ENCODE data around the gene RAB9B. TPM values are rescaled to one million over a fixed set of nuclear protein-coding genes. Genes with fewer than 3 reads are reported as not detected.

RAB9B gene
- total and polyA plus RNA-seq, 2 donors (not counting 1 experiment from before 2014, with no cell fraction given): 0.50 to 0.90 TPM

DNA sequence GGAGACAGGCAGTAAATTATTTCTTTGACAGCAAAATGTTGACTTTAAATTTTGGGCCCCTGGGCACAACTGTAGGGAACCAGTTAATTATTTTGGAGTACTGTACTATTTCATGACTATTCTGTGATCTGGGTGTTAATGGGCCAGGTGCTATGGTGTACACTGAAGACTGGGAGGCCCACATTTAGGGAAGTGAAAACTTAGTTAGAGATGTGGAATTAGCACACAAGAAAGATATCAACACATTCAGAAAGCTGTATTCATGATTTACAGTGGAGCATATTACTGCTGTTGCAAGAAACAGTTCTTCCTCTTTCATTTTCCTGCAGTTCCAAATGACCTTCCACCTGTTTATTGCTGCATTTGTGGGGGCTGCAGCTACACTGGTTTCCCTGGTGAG lies 43.1 kb downstream of the RAB9B start:
- no peak overlapping the region for H3K9ac ChIP-seq (ENCODE audit: insufficient read depth, low read length)
- H4K20me1 ChIP-seq (ENCODE audit: control insufficient read depth, extremely low read depth, insufficient read depth, low read length): no peaks in the 10 kb centered on the region
- TF ChIP-seq, protein P1, sequence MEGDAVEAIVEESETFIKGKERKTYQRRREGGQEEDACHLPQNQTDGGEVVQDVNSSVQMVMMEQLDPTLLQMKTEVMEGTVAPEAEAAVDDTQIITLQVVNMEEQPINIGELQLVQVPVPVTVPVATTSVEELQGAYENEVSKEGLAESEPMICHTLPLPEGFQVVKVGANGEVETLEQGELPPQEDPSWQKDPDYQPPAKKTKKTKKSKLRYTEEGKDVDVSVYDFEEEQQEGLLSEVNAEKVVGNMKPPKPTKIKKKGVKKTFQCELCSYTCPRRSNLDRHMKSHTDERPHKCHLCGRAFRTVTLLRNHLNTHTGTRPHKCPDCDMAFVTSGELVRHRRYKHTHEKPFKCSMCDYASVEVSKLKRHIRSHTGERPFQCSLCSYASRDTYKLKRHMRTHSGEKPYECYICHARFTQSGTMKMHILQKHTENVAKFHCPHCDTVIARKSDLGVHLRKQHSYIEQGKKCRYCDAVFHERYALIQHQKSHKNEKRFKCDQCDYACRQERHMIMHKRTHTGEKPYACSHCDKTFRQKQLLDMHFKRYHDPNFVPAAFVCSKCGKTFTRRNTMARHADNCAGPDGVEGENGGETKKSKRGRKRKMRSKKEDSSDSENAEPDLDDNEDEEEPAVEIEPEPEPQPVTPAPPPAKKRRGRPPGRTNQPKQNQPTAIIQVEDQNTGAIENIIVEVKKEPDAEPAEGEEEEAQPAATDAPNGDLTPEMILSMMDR (conservative IDR thresholded peaks at IDR 0.05 in 1 of 2, IDR thresholded peaks at IDR 0.05 in 1 of 2; ENCODE audit: low read depth in 1 of 2, low read length in 2 of 2): no peak
- TF ChIP-seq EZH2 (IDR thresholded peaks at IDR 0.05; ENCODE audit: low read length, missing control alignments): no peak
- peaks cover 2% of the 10 kb centered on the region for H3K4me1 ChIP-seq (ENCODE audit: control insufficient read depth, extremely low read depth, insufficient read depth, low read length)
- H3K4me3 ChIP-seq (replicated peaks in 1 of 4; ENCODE audit: control extremely low read depth in 1 of 4, insufficient read depth in 1 of 4, low read depth in 3 of 4, low read length in 4 of 4): no peak overlapping the region
- DNase-seq (ENCODE audit: low read depth in 2 of 2): no peak
- H3K4me2 ChIP-seq (ENCODE audit: extremely low read depth, insufficient read depth, low read length): no peak overlapping the region
- H3K79me2 ChIP-seq (ENCODE audit: control insufficient read depth, insufficient read depth, low read length): no peaks in the 10 kb centered on the region
- no peak overlapping the region for H2AFZ ChIP-seq (ENCODE audit: low read length)
- H3K9me3 ChIP-seq (ENCODE audit: control insufficient read depth, insufficient read depth, low read depth, low read length): no peaks in the 10 kb centered on the region
- no peak overlapping the region for H3K27ac ChIP-seq (ENCODE audit: insufficient read depth, low read length)
- H3K27me3 ChIP-seq (ENCODE audit: control insufficient read depth, insufficient read depth, low read length): peaks cover 2% of the 10 kb centered on the region
- H3K36me3 ChIP-seq (ENCODE audit: control insufficient read depth, insufficient read depth, low read length): no peaks in the 10 kb centered on the region

DNA sequence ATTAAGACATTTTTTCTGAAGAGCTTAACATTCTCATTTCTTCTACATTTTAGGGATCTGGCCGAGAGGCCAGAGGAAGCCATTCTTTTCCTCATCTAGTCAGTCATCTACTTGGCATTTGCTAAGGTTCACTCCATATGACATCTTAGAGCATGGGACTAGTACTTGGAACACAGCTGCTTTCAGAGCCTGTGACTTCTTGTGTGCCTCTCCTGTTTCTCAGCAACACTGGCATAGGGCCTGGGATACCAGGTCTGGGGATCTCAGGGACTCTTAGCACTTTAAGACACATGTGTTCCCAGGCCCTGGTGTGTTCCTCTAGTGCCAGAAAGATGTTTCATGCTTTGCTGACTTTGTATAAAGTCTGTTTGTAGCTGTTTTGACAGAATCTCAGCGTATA lies 48.1 kb downstream of the RAB9B start:
- H3K4me1 ChIP-seq (ENCODE audit: control insufficient read depth, extremely low read depth, insufficient read depth, low read length): no peaks in the 10 kb centered on the region
- peaks cover 3% of the 10 kb centered on the region for H3K27me3 ChIP-seq (ENCODE audit: control insufficient read depth, insufficient read depth, low read length)
- H3K79me2 ChIP-seq (ENCODE audit: control insufficient read depth, insufficient read depth, low read length): no peaks in the 10 kb centered on the region
- TF ChIP-seq, protein P1 (conservative IDR thresholded peaks at IDR 0.05 in 1 of 2, IDR thresholded peaks at IDR 0.05 in 1 of 2; ENCODE audit: low read depth in 1 of 2, low read length in 2 of 2): no peak
- no peak for TF ChIP-seq EZH2 (IDR thresholded peaks at IDR 0.05; ENCODE audit: low read length, missing control alignments)
- DNase-seq (ENCODE audit: low read depth in 2 of 2): no peak
- no peak overlapping the region for H3K9ac ChIP-seq (ENCODE audit: insufficient read depth, low read length)
- H3K27ac ChIP-seq (ENCODE audit: insufficient read depth, low read length): no peak overlapping the region
- no peak overlapping the region for H3K4me2 ChIP-seq (ENCODE audit: extremely low read depth, insufficient read depth, low read length)
- H3K4me3 ChIP-seq (replicated peaks in 1 of 4; ENCODE audit: control extremely low read depth in 1 of 4, insufficient read depth in 1 of 4, low read depth in 3 of 4, low read length in 4 of 4): no peak overlapping the region
- no peaks in the 10 kb centered on the region for H3K9me3 ChIP-seq (ENCODE audit: control insufficient read depth, insufficient read depth, low read depth, low read length)
- H4K20me1 ChIP-seq (ENCODE audit: control insufficient read depth, extremely low read depth, insufficient read depth, low read length): no peaks in the 10 kb centered on the region
- H3K36me3 ChIP-seq (ENCODE audit: control insufficient read depth, insufficient read depth, low read length): no peaks in the 10 kb centered on the region
- no peak overlapping the region for H2AFZ ChIP-seq (ENCODE audit: low read length)

DNA sequence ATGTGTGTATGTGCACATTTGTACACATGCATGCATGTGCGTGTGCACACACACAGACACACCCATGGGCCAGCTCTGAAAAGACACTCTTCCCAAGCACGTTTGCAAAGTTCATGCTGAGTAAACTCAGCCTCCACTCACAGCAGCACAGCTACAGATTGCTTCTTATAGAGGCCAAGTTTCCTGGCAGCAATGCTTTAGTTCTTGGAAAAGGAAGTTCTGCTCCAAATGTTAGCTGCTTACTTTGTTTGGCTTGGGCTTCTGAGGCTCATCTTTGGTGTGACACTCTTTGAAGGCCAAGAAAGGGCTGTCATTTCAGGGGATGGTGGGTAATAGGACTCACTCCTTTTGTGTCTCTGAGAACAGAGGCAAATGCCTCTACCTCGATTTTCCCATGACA lies 48.9 kb downstream of the RAB9B start:
- Histone ChIP-seq H3K27me3 (ENCODE audit: control insufficient read depth, insufficient read depth, low read length) (peaks cover 6% of the 10 kb centered on the region), H3K9ac (ENCODE audit: insufficient read depth, low read length) (no peak overlapping the region), H3K36me3 (ENCODE audit: control insufficient read depth, insufficient read depth, low read length) (no peaks in the 10 kb centered on the region), H2AFZ (ENCODE audit: low read length) (no peak overlapping the region), H3K27ac (ENCODE audit: insufficient read depth, low read length) (no peak overlapping the region), H3K4me3 (replicated peaks in 1 of 4; ENCODE audit: control extremely low read depth in 1 of 4, insufficient read depth in 1 of 4, low read depth in 3 of 4, low read length in 4 of 4) (no peak overlapping the region), H4K20me1 (ENCODE audit: control insufficient read depth, extremely low read depth, insufficient read depth, low read length) (no peaks in the 10 kb centered on the region), H3K79me2 (ENCODE audit: control insufficient read depth, insufficient read depth, low read length) (no peaks in the 10 kb centered on the region), H3K9me3 (ENCODE audit: control insufficient read depth, insufficient read depth, low read depth, low read length) (no peaks in the 10 kb centered on the region), H3K4me2 (ENCODE audit: extremely low read depth, insufficient read depth, low read length) (no peak overlapping the region), H3K4me1 (ENCODE audit: control insufficient read depth, extremely low read depth, insufficient read depth, low read length) (no peaks in the 10 kb centered on the region)
- no peak for TF ChIP-seq EZH2 (IDR thresholded peaks at IDR 0.05; ENCODE audit: low read length, missing control alignments)
- TF ChIP-seq, protein P1 (conservative IDR thresholded peaks at IDR 0.05 in 1 of 2, IDR thresholded peaks at IDR 0.05 in 1 of 2; ENCODE audit: low read depth in 1 of 2, low read length in 2 of 2): no peak
- DNase-seq (ENCODE audit: low read depth in 2 of 2): no peak
